Stimulated activated CD4-positive, alpha-beta T cell treated with anti-CD3 and anti-CD28 coated beads, Interleukin-15, amount 100 ng/mL, for 48 hours (primary cell): ENCODE results near the gene EPHA8.

Source experiments
- DNase-seq, 2 donors: peaks; one replicate each; pipeline ENCODE4 v3.0.0-alpha.2; 2020; ENCODE audit warnings: low read depth in 2 of 2

The EPHA8 gene

GRCh38 chr1:22618056-22618455 lies 54.8 kb downstream of the EPHA8 start:
- DNase-seq, result no peak

- no peak for DNase-seq
Measured at GRCh38 chr1:22619252-22619651, 56.0 kb downstream of the EPHA8 start.

GRCh38 chr1:22619798-22620197 lies 56.5 kb downstream of the EPHA8 start:
- DNase-seq, result no peak

- DNase-seq, result no peak
Measured at GRCh38 chr1:22621761-22622160, 58.5 kb downstream of the EPHA8 start.

- DNase-seq, result no peak
Measured at GRCh38 chr1:22625262-22625925, 62.1 kb downstream of the EPHA8 start.

GRCh38 chr1:22626237-22627157 lies 63.2 kb downstream of the EPHA8 start:
- DNase-seq, result no peak

- DNase-seq, result no peak
Measured at GRCh38 chr1:22627331-22627730, 64.0 kb downstream of the EPHA8 start.

GRCh38 chr1:22628698-22629444 lies 65.6 kb downstream of the EPHA8 start:
- DNase-seq, result no peak

- DNase-seq, result no peak
Measured at GRCh38 chr1:22629886-22630285, 66.6 kb downstream of the EPHA8 start.

- no peak for DNase-seq
Measured at GRCh38 chr1:22633697-22634463, 70.6 kb downstream of the EPHA8 start.

GRCh38 chr1:22635436-22635835 lies 72.1 kb downstream of the EPHA8 start:
- no peak for DNase-seq

GRCh38 chr1:22636353-22636752 lies 73.1 kb downstream of the EPHA8 start, which contains the start of gene C1QA:
Gene C1QA (plus strand): TSS chr1:22636628. CDS start chr1:22637617, 989 bp downstream.
- no peak for DNase-seq

- no peak for DNase-seq
Measured at GRCh38 chr1:22636927-22637326, 73.6 kb downstream of the EPHA8 start.

- DNase-seq, result no peak
Measured at GRCh38 chr1:22637907-22638445, 74.7 kb downstream of the EPHA8 start.

- no peak for DNase-seq
Measured at GRCh38 chr1:22638476-22639234, 75.4 kb downstream of the EPHA8 start.

GRCh38 chr1:22639286-22639685 lies 76.0 kb downstream of the EPHA8 start:
- DNase-seq, result no peak

- DNase-seq, result no peak
Measured at GRCh38 chr1:22641247-22641646, 78.0 kb downstream of the EPHA8 start.

- peak; percentile 39 to 64 for DNase-seq
Measured at GRCh38 chr1:22641906-22642636, 78.8 kb downstream of the EPHA8 start.

- DNase-seq, result no peak
Measured at GRCh38 chr1:22643381-22643780, 80.1 kb downstream of the EPHA8 start, which contains the start of gene C1QC. Gene C1QC (plus strand): TSS chr1:22643633. CDS start chr1:22644024, 391 bp downstream.

- DNase-seq, result no peak
Measured at GRCh38 chr1:22643928-22644327, 80.6 kb downstream of the EPHA8 start.
